Endometrial microvascular endothelial cells (primary cell): Measurements from ENCODE around the gene STARD8. TPM values are rescaled to one million over a fixed set of nuclear protein-coding genes. Genes with fewer than 3 reads are reported as not detected.
"Not testable (repeated sequence)": the region's sequence is repeated elsewhere in the genome, so short reads cannot be mapped to it uniquely, and the experiment has no call there.

Experiments used
- in situ Hi-C: cut with HindIII; loops from 2 replicates; pipeline ENCODE4 v1.10.0; 2017; ENCODE audit warnings: low sequenced_read_pairs, low pct_unique_long_range_greater_than_20kb; ENCODE audit errors: inconsistent ontology term
- total RNA-seq: library from RNA; depleted of rRNA; stranded (reverse); fragments of >200 nt; gene quantifications from one replicate; pipeline ENCODE4 v1.2.3, GENCODE V29; 2015; ENCODE audit errors: inconsistent ontology term

The STARD8 gene
- total RNA-seq, 1 donor from 2014 or later = 6.0 TPM

DNA sequence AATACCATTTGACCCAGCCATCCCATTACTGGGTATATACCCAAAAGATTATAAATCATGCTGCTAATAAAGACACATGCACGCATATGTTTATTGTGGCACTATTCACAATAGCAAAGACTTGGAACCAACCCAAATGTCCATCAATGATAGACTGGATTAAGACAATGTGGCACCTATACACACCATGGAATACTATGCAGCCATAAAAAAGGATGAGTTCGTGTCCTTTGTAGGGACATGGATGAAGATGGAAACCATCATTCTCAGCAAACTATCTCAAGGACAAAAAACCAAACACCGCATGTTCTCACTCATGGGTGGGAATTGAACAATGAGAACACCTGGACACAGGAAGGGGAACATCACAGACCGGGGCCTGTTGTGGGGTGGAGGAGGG is 9.0 kb downstream of the STARD8 start:
- in situ Hi-C loops = not testable (repeated sequence)

DNA sequence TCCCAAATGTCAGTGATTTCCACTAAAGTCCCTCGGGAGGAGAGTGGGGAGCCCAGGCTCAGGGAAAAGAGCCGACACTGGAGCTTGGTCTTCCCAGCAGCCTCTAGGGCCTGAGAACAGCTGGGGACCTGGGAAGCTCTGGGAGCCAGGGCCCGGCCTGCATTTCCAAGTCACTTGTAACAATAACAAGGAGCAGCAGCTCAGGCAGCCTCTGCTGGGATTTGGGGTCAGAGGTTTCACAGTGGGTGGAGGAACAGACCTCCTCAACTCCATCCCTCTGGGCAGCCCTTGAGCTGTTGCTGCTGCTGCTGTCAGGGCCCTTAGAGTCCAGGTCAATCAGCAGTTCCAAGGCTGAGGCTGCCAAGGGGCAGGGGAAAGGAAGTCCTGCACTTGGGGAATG is 11.1 kb downstream of the STARD8 start:
- in situ Hi-C loops = no loop called here

DNA sequence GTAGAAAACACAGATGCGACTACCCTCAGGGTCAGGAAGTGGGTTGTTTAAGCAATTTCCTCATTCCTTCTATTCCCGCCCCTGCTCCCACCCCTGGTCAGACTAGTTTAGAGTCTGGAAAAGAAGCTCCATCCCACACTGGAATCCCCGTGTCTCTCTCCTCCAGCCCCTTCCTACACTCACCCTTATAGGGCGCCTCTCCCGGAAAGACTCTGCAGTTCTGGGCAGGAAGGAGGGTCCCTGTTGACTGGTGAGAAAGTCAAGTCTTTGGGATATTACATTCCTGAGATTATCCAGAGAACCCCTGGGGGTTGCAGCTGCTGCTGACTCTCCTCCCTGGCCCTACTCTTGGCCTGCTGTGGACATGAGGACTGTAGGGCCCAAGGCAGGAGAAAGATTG is 11.9 kb downstream of the STARD8 start:
- in situ Hi-C loops = no loop called here

DNA sequence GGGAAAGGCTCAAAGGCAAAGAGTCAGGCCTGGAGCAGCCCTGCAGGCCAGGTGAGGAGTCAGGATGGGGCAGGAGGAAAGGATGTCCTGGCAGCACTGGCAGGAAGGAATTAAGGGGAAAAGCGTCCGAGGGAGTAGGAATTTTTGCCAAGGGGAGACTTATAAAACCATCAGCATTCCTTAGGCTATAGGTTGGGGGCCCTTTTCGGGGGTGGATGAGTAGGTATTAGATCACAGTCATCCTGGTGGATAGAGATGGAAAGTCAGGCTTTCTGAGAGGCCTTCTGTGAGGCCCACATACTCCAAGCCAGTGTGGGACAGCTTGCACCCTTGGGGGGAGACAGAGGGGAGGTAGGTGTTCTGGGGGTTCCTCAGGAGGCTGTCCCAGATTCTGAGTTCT is 12.3 kb downstream of the STARD8 start:
- in situ Hi-C loops = no loop called here

DNA sequence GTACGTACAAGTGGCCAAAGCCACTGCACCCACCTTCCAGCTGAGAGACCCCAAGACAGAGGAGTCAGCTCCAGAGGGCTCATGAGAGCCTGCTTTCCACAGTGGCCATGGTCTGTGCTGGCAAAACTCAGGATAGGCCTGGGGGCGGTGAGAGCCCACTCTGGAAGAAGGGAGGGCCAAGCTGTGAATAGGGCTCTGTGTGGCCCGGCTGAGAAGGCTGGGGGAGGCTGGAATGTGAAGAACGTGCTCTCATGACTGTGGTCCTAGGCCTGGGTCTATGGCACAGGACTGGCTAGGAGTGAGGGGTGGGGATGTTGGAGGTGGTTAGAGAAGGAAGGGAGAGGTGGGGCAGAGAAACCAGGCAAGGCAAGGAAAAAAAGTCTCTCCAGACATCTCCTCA is 13.3 kb downstream of the STARD8 start:
- in situ Hi-C loops = no loop called here

DNA sequence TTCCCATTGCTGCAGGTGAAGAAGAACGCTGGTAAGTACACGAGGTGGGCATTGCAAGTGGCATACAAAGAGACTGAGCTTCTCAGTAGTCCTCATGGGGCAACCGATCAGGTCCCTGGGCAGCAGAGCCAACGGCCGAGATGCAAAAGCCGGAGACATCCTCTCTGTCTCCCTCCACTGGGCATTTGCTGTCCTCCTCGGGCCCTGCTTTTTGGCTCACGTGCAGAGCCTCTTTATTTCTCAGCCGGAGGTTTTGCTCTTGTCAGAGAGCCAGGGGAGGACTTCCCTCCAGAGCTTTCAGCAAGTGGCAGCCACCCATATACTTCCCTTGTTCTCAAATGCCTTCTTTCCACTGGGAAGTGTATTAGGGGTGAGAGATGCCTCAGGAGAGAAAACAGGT is 18.0 kb downstream of the STARD8 start:
- in situ Hi-C loops = no loop called here

DNA sequence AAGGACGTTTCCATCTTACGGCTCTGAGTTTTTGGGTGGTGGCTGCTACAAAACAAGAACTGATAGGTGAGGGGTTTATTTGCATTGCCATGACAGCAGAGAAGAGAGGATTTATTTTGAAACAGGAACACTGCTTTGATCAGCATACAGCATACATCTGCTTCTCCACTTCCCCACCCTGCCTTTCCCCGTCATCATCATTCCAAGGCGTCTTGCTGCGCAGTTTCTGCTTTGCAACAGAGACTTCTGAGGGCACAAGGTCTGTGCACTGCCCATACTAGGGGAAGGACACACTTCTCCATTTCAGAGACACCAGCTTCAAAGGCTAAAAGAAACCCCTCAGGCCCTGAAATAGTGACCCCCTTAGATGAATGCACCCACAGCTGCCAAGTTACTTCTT is 19.1 kb downstream of the STARD8 start:
- in situ Hi-C loops = no loop called here

DNA sequence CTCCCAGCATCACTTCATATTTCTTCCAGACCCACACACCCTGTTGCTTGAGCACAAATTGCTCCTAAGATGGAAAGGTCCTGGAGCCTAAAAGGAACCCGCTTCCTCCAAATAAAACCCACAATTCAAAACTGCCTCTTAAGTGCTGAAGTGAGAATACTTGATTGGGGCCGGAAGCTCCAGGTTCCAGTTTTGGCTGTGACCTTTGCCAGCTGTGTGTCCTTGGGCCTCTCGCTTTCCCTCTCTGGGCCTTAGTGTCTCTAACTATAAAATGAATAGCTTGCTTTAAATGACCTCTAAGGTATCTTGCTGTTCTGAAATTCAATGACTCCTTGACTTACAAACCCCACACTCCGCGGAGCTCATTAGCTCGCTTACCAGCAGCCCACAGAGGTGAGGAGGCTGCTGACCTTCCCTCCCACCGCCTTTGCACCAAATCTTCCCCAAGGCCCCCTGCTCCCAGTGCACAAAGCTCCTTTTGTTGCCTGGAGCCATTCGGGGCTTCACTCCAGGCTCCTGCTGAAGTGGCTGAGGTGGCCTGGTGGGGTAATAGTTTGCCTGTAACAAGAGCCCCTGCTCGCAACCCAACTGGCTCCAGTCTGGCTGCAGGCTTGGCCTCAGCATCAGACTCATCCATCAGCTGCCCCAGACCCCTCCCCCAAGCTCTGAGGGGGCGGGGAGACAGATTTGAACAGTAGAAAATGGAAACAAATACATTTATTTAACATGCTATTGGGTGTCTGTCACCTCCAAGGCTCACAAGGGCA is 21.8 kb downstream of the STARD8 start:
- in situ Hi-C loops = no loop called here

DNA sequence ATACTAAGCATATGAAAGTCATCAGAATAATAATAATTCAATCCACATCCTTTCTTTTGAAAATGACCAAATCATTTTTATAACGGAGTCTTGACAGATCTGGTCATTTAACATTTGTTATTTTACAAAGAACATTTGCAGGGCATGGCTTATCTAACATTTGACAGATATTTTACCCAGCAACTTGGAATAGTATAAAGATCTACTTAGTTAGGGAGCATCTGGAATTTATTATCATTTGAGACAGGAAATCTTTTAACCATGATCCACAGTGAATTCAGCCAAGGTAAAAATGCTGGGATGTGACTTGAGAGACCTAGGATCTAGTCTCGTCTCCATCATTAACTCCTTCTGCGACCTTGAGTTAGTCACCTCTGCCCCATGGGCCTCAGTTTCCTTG is 22.4 kb downstream of the STARD8 start:
- in situ Hi-C loops = no loop called here

DNA sequence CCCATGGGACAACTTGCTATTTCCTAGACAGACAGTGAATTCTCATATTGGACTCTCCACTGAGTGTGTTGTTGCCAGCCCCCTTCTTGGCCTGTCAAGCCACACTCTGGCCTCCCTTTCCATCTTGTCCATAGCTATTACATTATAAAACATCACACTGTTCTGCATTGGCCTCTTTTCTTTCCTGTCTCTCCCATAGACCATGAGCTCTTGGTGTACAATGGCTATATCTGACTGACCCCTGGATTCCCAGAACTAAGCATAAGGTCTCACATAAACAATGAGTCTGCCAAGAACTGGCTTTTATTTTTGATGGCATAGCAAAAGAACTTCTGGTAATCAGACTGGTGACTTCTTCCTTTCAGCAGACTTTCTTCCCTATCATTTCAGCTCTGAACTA is 23.8 kb downstream of the STARD8 start:
- in situ Hi-C loops = no loop called here

DNA sequence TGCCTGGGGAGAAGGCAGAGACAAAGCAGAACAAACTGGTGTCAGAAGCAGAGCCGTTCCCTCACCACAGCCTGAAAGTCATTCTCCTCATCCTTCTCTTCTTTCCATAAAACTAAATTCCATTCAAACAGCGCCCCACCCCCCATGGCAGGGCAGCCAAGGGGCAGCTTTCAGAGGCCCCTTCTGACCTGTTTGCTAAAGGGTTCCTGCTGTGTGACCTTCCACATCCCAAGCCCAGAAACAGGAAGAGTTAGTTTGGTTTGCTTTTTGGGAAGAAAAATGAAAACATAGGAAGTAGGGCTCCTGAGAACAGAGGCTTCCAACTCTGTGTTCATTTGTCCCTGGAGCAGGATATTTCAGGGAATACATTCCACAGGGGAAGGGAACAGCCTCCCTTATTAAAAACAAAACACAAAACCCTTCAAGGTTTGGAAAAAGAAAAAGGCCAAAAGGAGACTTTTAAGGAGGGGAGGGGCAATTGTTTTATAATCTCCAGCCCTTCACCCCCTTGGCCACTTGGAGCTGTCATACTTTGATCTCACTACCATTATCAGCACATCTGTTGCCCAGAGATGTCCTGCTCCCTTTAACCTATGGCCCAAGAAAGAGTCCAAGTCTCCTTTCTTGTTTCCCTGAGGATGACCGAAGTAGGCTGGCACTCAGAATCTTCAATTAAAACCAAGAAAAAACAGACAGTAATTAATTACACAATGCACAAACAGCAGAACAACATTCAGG is 25.3 kb downstream of the STARD8 start:
- in situ Hi-C loops = no loop called here

DNA sequence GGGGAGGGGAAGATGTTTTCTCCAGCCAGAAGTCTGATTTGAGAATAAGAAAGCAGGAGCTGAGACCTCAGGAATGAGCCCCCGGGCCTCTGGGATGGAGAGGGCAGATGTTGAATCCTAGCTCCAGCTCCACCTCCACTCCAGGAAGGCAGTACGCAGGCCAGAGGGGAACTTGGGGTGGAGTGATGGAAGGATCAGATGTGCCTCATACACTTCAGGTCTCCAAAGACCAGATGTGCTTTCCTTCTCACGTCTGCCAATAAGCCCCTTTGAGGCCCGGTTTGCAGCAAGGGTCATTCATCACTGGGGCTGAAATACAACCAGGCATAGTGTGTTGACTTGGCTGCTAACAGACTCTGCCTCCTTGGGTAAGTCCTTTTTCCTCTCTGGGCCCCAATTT is 28.1 kb downstream of the STARD8 start:
- in situ Hi-C loops = no loop called here

DNA sequence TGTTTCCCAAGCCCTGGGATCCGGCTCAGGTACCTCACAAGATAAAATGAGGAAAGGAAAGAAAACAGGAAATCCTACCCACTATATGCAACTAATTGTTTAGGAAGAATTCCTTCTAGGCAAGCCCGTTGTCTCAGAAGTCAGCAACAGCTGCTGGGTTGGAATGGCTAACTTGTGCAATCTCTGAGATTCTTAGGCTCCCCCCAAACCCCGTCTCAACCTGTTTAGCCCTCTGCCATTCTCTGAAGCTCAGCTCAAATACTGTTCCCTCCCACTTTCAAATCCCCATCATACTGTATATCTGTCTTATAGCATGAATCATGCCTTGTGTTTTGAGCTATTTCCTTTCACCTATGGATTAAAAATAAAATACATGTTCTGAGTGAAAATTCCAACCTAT is 28.9 kb downstream of the STARD8 start:
- in situ Hi-C loops = no loop called here

DNA sequence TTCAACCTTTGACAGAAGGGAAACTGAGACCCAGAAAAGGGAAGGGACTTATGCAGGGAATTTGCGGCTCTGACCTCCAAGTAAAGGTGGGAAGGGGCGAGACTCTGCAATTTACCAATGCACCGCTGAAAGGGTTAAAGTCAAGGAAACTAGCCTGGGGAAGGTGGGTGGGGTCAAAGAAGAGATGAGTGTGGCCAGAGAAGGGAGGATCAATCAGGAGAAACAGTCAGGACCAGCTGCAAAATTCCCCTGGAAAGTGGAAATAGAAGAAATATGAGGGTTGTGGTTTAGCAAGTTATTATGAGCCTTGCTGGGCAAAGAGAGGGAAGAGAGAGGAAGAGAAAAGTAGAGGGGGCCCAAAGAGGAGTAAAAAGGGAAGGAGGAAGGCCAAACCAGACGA is 30.5 kb downstream of the STARD8 start:
- in situ Hi-C loops = no loop called here

DNA sequence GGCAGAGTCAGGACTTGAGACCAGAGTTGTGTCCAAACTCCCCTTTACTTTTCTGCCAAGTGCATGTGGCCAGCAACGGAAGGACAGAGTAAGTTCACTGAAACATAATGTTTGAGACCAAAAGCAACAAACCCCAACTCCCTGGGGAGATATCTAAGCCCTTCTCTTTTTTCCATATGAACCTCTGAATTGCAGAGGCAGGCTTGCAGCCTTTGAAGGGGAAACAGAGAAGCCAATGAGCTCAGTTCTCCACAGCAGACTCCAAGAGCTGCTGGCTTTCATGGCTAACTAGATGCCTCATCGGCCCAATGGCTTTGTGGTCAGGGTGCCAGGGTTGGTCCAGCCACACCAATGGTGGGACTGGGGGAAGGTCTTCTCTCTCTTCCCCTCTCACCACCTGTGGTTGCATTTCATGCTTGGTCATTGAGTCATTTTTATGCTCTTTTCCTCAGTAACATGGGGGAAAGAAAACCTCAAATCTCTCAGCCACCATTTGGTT is 34.0 kb downstream of the STARD8 start:
- in situ Hi-C loops = no loop called here

DNA sequence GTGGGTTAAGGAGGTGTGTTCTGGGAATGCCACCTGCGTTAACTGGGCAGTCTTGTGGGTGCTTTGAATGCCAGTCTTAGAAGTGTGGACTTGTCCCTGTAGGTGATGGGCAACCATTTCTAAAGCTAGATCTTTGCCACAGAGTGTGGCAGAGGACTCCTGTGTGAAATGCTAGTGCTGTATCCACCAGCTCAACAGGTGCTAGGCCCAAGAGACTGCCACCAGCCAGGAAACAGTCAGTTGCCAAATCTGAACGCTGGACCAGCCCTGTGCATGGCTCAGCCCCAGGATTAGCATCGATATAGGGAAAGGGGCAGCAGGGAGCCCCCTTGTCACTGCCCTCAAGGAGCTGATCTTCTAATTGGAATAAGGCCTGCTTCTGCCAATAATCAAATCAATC is 35.3 kb downstream of the STARD8 start:
- in situ Hi-C loops = no loop called here

DNA sequence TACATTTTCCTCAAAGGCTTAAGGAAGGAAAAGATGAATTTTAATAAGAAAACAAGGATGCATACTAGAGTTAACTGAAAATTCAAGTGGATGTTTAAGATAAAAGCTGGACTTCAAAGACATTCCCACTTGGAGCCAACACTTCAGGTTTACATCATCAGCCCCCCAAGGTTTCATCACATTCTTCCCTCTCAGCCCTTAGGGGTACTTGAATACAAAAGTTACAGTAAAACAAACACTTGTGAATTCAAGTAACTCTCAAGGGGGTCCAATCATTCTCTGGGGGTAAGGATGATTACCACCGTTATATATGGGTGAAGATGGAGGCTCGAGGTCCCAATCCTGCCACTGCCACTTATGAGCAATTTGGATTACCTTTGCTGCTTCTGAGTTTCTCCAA is 36.1 kb downstream of the STARD8 start:
- in situ Hi-C loops = no loop called here

DNA sequence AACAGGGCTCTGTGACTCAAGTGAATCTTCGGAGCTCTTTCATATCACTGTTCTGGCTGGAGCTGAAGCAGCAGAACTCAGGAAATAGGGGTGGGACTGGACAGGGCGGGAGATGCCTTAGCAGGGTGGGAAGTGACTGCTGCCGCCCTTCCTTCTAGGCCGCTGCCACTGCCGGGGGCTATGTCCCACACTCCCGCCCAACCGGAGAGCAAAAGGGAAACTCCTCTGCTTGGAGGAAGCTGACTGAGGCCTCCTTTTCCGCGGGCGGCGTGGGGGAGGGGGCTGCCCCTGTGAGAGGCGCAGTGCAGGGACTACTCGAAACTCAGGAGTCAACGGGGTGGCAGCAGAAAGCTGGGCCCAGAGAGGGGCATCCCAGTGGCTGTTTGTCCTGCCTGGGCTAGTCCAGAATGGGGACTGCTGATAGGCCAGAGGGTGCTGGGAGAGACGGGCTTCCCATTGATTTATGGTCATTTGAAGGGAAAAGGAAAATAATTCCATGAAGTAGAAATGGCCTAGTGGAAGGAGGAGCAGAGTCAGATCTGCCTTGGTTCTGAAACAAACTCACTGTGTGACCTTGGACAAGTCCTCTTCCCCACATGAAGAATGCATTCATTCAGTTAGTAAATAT is 36.9 kb downstream of the STARD8 start:
- in situ Hi-C loops = no loop called here

DNA sequence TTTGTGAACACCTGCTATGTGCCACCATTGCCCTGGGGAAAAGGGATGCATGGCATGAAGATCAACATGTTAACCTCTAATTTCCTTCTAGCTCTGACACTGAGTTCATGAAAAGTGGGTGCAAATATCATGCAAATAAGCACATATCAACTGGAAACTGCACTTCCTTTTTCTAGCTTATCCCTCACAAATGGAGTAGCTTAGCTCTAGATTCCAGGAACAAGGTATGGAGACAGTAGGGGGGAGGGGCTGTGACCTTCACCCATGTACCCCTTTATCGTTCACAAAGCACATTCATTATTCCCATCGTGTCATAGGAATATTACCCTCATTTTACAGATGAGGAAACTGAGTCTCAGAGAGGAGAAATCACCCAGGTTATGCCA is 37.4 kb downstream of the STARD8 start:
- in situ Hi-C loops = no loop called here

DNA sequence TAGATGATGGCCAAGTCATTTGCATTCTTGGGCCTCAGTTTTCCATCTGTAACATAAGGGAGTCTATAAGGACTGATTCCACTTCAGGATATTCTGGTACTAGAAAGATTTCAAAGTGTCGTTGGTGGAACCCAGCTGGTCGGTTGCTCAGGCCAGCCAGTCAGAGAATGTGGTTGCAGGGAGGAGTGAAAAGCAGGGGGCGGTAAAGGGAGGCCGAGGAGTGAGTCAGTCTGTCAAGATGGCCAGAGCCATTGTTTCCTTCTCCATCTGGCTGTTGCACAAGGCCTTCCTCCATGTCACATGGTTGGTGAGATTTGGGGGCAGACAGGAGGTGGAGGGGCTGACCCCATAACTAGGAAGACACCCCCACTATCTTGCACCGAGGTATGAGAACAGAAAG is 38.2 kb downstream of the STARD8 start:
- in situ Hi-C loops = no loop called here
